Measurements from ENCODE around the gene CKM. TPM values are rescaled to one million over a fixed set of nuclear protein-coding genes. Genes with fewer than 3 reads are reported as not detected.

The CKM gene
- total RNA-seq, 1 donor from 2014 or later, result not detected

DNA sequence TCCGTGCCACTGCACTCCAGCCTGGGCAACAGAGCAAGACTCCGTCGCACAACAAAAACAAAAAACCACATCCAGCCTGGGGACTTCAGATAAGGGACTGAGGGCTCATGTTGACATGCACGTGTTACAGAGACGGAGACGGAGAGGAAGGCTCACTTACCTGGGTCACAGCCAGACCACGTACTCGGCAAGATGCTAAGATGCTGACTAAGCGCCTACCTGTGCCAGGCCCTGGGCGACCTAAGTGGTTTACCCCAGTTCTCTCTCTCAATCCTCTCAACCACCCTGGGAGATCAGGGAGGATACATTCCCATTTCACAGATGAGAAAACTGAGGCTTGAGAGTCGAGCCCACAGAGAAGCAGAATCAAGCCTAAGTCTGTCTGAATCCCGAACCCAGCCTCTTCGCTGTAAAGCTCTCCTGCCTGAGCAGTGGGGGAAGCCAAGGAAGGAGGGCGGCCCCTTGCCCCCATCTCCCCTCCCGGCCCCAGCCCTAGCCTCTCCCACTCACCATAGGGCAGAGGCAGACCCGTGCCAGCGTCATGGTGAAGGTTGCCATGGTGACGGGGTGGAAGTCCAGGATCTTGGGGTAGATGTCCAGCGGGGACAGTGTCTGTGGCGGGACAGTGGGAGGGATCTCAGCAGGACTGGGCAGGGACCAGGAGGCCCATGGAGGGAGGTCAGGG lies 34.2 kb upstream of the CKM start:
- H3K9me3 Mint-ChIP-seq, result no peaks in the 10 kb centered on the region
- H3K27me3 Mint-ChIP-seq (ENCODE audit: low read depth), result no peaks in the 10 kb centered on the region
- H3K4me3 Mint-ChIP-seq, result no peak overlapping the region
- no peak overlapping the region for H3K27ac Mint-ChIP-seq
- no peak for DNase-seq (ENCODE audit: low spot score in 2 of 2, unreplicated experiment in 2 of 2)
- TF ChIP-seq, protein P1, sequence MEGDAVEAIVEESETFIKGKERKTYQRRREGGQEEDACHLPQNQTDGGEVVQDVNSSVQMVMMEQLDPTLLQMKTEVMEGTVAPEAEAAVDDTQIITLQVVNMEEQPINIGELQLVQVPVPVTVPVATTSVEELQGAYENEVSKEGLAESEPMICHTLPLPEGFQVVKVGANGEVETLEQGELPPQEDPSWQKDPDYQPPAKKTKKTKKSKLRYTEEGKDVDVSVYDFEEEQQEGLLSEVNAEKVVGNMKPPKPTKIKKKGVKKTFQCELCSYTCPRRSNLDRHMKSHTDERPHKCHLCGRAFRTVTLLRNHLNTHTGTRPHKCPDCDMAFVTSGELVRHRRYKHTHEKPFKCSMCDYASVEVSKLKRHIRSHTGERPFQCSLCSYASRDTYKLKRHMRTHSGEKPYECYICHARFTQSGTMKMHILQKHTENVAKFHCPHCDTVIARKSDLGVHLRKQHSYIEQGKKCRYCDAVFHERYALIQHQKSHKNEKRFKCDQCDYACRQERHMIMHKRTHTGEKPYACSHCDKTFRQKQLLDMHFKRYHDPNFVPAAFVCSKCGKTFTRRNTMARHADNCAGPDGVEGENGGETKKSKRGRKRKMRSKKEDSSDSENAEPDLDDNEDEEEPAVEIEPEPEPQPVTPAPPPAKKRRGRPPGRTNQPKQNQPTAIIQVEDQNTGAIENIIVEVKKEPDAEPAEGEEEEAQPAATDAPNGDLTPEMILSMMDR (IDR thresholded peaks at IDR 0.05; ENCODE audit: unreplicated experiment), result no peak
- no peaks in the 10 kb centered on the region for H3K4me1 Mint-ChIP-seq
- H3K36me3 Mint-ChIP-seq, result peaks cover 40% of the 10 kb centered on the region

DNA sequence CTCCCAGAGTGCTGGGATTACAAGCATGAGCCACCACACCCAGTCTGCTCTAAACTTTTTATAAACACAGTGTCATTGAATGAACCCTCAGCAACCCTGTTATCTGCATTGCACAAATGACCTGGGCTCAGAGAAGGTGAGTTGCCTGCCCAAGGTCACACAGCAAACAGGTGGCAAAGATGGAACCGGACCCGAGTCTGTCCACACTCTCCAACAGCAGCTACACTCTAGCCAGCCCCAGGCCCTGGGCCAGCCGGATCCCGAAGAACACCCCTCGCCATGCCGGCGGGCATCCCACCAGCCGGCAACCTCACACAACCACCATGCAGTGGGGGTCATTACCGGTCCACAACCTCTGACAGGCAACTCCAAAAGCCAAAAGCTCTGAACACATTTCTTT lies 33.2 kb upstream of the CKM start:
- Mint-ChIP-seq H3K27ac (no peak overlapping the region), H3K9me3 (no peaks in the 10 kb centered on the region), H3K4me3 (no peak overlapping the region), H3K4me1 (no peaks in the 10 kb centered on the region), H3K27me3 (ENCODE audit: low read depth) (no peaks in the 10 kb centered on the region), H3K36me3 (peaks cover 31% of the 10 kb centered on the region)
- no peak for DNase-seq (ENCODE audit: low spot score in 2 of 2, unreplicated experiment in 2 of 2)
- TF ChIP-seq, protein P1 (IDR thresholded peaks at IDR 0.05; ENCODE audit: unreplicated experiment), result no peak

DNA sequence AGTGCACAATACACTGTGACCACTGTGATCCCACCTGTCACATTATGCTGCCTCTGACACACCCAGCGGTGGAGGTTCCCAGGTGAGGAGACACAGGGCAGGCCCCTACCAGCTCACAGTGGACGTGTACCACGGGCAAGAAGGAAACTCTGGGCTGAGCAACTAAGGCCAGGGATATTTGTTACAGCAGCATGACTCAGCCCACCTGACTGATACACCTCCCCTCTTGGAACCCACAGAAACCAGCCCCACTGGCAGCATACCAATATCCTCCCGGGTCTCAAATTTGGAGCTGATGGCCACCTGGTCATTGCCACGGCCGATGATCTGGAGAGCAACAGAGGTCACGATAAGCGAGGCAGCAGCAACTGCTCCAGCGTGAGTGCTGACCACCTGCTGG lies 32.7 kb upstream of the CKM start:
- TF ChIP-seq, protein P1 (IDR thresholded peaks at IDR 0.05; ENCODE audit: unreplicated experiment), result no peak
- no peak overlapping the region for H3K27ac Mint-ChIP-seq
- H3K27me3 Mint-ChIP-seq (ENCODE audit: low read depth), result no peaks in the 10 kb centered on the region
- peaks cover 33% of the 10 kb centered on the region for H3K36me3 Mint-ChIP-seq
- H3K4me3 Mint-ChIP-seq, result no peak overlapping the region
- DNase-seq (ENCODE audit: low spot score in 2 of 2, unreplicated experiment in 2 of 2), result no peak
- no peaks in the 10 kb centered on the region for H3K9me3 Mint-ChIP-seq
- no peaks in the 10 kb centered on the region for H3K4me1 Mint-ChIP-seq

DNA sequence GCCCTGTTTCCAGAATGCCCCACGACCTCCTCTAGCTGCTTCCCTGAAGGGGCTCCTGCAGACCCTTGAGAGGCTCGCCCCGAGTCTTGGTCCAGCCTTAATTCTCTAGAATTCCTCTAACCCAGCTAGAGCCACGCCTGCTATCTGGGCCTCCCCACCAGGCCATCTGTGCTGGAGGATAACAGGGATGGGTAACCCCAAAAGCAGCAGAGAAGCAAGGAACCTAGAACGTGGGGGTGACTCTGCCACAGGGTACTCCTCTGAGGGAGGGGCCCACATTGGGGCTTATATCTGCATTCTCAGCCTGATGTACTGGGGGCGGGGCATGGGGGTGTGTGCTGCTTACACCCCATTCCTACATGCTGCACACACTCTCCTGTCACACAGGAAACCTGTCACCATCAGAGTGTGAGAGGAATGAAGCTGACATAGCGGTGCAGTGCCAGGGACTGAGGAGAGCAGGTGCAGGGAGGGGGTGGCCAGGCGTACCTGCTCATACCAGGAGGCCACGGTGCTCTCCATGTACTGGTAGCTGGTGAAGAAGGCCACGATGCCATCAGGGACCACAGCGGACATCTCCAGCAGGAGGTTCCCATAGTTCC lies 31.7 kb upstream of the CKM start:
- TF ChIP-seq, protein P1 (IDR thresholded peaks at IDR 0.05; ENCODE audit: unreplicated experiment), result no peak

DNA sequence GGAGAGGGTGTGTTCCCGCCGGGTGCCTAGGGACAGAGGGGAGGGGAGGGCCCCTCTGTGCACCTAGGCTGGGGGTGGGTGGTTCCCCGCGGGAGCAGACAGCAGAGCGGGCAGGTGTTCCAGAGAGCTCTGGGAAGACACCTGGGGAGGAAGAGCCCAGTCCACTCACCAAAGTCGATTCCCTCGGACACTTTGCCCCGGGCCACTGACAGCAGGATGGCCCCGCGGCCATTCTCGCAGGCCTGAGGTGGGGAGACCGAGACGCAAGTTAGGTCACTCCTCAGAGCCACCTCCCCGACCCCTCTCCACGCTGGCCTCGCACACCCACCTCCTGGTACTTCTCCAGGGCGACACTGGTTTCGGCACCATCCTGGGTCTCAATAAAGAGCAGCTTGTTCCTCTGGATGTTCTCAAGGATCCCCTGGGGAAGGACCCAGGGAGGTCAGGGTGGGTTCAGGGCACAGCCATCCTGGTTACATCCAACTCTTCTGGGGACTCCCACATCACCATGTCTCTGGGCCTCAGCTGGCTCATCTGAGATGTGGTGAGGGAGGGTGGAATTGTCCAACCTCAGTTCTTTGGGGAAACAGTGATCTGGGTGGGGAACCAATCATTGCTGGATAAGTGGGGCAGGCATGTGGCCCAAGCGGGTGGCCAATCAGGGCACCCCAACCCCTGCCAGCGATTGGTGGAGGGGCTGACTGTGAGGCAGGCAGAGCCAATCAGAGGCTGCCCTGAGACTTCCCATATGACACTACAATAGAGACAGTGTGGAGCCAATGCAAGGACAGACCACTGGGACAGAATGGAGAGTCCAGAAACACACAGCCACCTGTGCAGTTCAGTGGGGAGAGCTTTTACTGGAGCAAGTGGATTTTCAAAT lies 30.5 kb upstream of the CKM start:
- H3K4me3 Mint-ChIP-seq, result no peak overlapping the region
- H3K27ac Mint-ChIP-seq, result no peak overlapping the region
- TF ChIP-seq, protein P1 (IDR thresholded peaks at IDR 0.05; ENCODE audit: unreplicated experiment), result no peak
- H3K27me3 Mint-ChIP-seq (ENCODE audit: low read depth), result no peaks in the 10 kb centered on the region
- DNase-seq (ENCODE audit: low spot score in 2 of 2, unreplicated experiment in 2 of 2), result no peak
- no peaks in the 10 kb centered on the region for H3K4me1 Mint-ChIP-seq
- no peaks in the 10 kb centered on the region for H3K9me3 Mint-ChIP-seq
- H3K36me3 Mint-ChIP-seq, result peaks cover 35% of the 10 kb centered on the region

More for the DNA sequence above, 31.7 kb upstream of the CKM start:
- no peak overlapping the region for H3K4me3 Mint-ChIP-seq
- H3K27me3 Mint-ChIP-seq (ENCODE audit: low read depth), result no peaks in the 10 kb centered on the region
- DNase-seq (ENCODE audit: low spot score in 2 of 2, unreplicated experiment in 2 of 2), result no peak
- H3K4me1 Mint-ChIP-seq, result no peaks in the 10 kb centered on the region
- no peaks in the 10 kb centered on the region for H3K9me3 Mint-ChIP-seq
- peaks cover 33% of the 10 kb centered on the region for H3K36me3 Mint-ChIP-seq
- no peak overlapping the region for H3K27ac Mint-ChIP-seq

All from mesothelial cell of epicardium (in vitro differentiated cells).